ENCODE results near the gene SNORC. TPM values are rescaled to one million over a fixed set of nuclear protein-coding genes. Genes with fewer than 3 reads are reported as not detected.

Gene SNORC
- total and polyA plus RNA-seq, 2 of the 4 experiments (the other 2 are of a cell fraction), result under 0.01 to 0.67 TPM

- DNase-seq (no peak), ATAC-seq (ENCODE audit: low read depth) (no peak)
- Histone ChIP-seq H3K23ac (ENCODE audit: low read depth, low read length) (no peak overlapping the region), H3K9me3 (ENCODE audit: control insufficient read depth, insufficient read depth, low read length) (no peaks in the 10 kb centered on the region), H2BK5ac (ENCODE audit: low read depth, low read length, poor library complexity, severe bottlenecking) (no peak overlapping the region), H3K9ac (ENCODE audit: low read depth, low read length) (no peak overlapping the region), H3K4me1 (ENCODE audit: control insufficient read depth, insufficient read depth, low read length) (no peaks in the 10 kb centered on the region), H2BK120ac (ENCODE audit: low read depth, low read length) (no peak overlapping the region), H3K14ac (replicated peaks; ENCODE audit: low read depth, low read length) (no peak overlapping the region), H3K18ac (ENCODE audit: low read depth, low read length) (no peak overlapping the region), H4K8ac (ENCODE audit: low read depth in 2 of 2, low read length in 2 of 2) (no peak overlapping the region), H3K79me1 (ENCODE audit: low read depth in 1 of 2, low read length in 2 of 2) (no peaks in the 10 kb centered on the region), H4K91ac (ENCODE audit: insufficient read depth, low read depth, low read length) (no peak overlapping the region), H2BK15ac (ENCODE audit: low read depth, low read length) (no peak overlapping the region), H2BK20ac (ENCODE audit: low read depth, low read length) (no peak overlapping the region), H2AK5ac (ENCODE audit: low read depth, low read length) (no peak overlapping the region), H3K4me3 (ENCODE audit: insufficient read depth, low read depth, low read length) (no peak overlapping the region), H3K4ac (ENCODE audit: low read depth, low read length) (no peak overlapping the region), H3K27ac (ENCODE audit: insufficient read depth, low read length) (no peak overlapping the region), H4K5ac (ENCODE audit: low read depth, low read length) (no peak overlapping the region), H4K20me1 (ENCODE audit: insufficient read depth, low read length) (no peaks in the 10 kb centered on the region), H2AFZ (replicated peaks; ENCODE audit: low read length, poor library complexity) (no peak overlapping the region), H3K36me3 (ENCODE audit: control insufficient read depth, insufficient read depth, low read length) (no peaks in the 10 kb centered on the region), H3K27me3 (ENCODE audit: control insufficient read depth, insufficient read depth, low read length) (peaks cover 6% of the 10 kb centered on the region; the same call in 1 of the 2 replicates), H2AK9ac (replicated peaks; ENCODE audit: low read depth, low read length, poor library complexity) (no peak overlapping the region), H3K4me2 (ENCODE audit: low read depth, low read length) (no peak overlapping the region), H3K56ac (ENCODE audit: extremely low read depth, insufficient read depth, low read length) (no peak overlapping the region), H3K9me1 (ENCODE audit: insufficient read depth, low read length) (peaks cover 7% of the 10 kb centered on the region; the same call in 1 of the 2 replicates)
- CTCF ChIA-PET, result no interaction called here
- intact Hi-C loops (cut with micrococcal nuclease), result no loop called here
- in situ Hi-C loops (cut with MboI; ENCODE audit: low sequenced_read_pairs), result no loop called here
- TF ChIP-seq CTCF (conservative IDR thresholded peaks at IDR 0.05; ENCODE audit: low read depth, low read length), result no peak
- TF ChIP-seq CEBPB (IDR thresholded peaks at IDR 0.05; ENCODE audit: low read depth, low read length), result no peak
- TF ChIP-seq BHLHE40 (IDR thresholded peaks at IDR 0.05; ENCODE audit: low read depth, low read length), result no peak
- TF ChIP-seq FOS (IDR thresholded peaks at IDR 0.05; ENCODE audit: low read depth, low read length), result no peak
- no peak for TF ChIP-seq RAD21 (IDR thresholded peaks at IDR 0.05; ENCODE audit: low read length)
- no peak for TF ChIP-seq CHD1 (IDR thresholded peaks at IDR 0.05; ENCODE audit: low read depth, low read length)
- no peak for TF ChIP-seq MAZ (IDR thresholded peaks at IDR 0.05; ENCODE audit: borderline replicate concordance, low read depth, low read length)
- TF ChIP-seq RCOR1 (IDR thresholded peaks at IDR 0.05; ENCODE audit: insufficient replicate concordance, low read length), result no peak
- no peak for TF ChIP-seq MXI1 (IDR thresholded peaks at IDR 0.05; ENCODE audit: borderline replicate concordance, low read depth, low read length)
- TF ChIP-seq NFE2L2 (IDR thresholded peaks at IDR 0.05; ENCODE audit: low read depth, low read length), result no peak
- no peak for TF ChIP-seq RFX5 (IDR thresholded peaks at IDR 0.05; ENCODE audit: low read depth, low read length)
- no peak for TF ChIP-seq ELK1 (IDR thresholded peaks at IDR 0.05; ENCODE audit: borderline replicate concordance, low read depth, low read length)
- no peak for TF ChIP-seq SMC3 (IDR thresholded peaks at IDR 0.05; ENCODE audit: low read depth, low read length)
- no TSS peak for BruUV-seq (replicated peaks)
- WGBS, 2 experiments (ENCODE audit: extremely low coverage in 2 of 2, insufficient read length in 1 of 2), result 75% methylated on average over 6 of the region's 27 CpGs; no CpG with 5 or more reads in 1 of the 2 experiments
- dilution Hi-C loops (cut with HindIII; ENCODE audit: low sequenced_read_pairs, unreplicated experiment), result no loop called here
- POLR2A ChIA-PET (ENCODE audit: unreplicated experiment), result no interaction called here
Measured at GRCh38 chr2:232884549-232885263, 14.6 kb downstream of the SNORC start.
